ENCODE measurements around the gene PGA5. TPM values are rescaled to one million over a fixed set of nuclear protein-coding genes. Genes with fewer than 3 reads are reported as not detected.

Gene PGA5
- total RNA-seq, 1 donor from 2014 or later, result not detected

DNA sequence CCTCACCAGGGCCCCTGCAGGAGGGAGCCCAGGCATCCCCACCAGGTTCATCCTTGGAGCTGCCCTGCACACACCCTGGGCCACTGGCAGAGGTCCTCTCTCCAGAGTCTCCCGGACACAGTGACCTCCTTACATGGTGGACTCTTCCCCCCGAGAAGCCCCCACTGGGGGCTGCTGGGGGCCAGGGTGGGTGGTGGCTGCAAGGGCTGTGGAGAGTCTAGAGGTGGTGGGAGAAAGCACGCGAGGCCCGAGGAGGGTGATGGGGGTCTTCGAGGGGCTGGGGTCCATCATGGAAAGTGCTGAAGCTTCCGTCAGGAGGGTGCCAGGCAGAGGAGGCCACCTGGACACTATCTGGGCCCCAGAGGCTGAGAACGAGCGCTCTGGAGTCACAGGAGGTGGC is 17.6 kb downstream of the PGA5 start:
- no peak for DNase-seq (ENCODE audit: extremely low spot score in 2 of 2)
- H3K27ac ChIP-seq, result no peak overlapping the region
- no peaks in the 10 kb centered on the region for H3K9me3 ChIP-seq
- no peak overlapping the region for H3K4me3 ChIP-seq
- no peaks in the 10 kb centered on the region for H3K36me3 ChIP-seq
- intact Hi-C loops (cut with DNase I), result no loop called here
- no peaks in the 10 kb centered on the region for H3K27me3 ChIP-seq
- TF ChIP-seq POLR2A (IDR thresholded peaks at IDR 0.05), result no peak
- no peak for TF ChIP-seq POLR2AphosphoS5 (IDR thresholded peaks at IDR 0.05; ENCODE audit: insufficient read depth in 1 of 2, low read depth in 1 of 2)
- TF ChIP-seq, protein P1, sequence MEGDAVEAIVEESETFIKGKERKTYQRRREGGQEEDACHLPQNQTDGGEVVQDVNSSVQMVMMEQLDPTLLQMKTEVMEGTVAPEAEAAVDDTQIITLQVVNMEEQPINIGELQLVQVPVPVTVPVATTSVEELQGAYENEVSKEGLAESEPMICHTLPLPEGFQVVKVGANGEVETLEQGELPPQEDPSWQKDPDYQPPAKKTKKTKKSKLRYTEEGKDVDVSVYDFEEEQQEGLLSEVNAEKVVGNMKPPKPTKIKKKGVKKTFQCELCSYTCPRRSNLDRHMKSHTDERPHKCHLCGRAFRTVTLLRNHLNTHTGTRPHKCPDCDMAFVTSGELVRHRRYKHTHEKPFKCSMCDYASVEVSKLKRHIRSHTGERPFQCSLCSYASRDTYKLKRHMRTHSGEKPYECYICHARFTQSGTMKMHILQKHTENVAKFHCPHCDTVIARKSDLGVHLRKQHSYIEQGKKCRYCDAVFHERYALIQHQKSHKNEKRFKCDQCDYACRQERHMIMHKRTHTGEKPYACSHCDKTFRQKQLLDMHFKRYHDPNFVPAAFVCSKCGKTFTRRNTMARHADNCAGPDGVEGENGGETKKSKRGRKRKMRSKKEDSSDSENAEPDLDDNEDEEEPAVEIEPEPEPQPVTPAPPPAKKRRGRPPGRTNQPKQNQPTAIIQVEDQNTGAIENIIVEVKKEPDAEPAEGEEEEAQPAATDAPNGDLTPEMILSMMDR (IDR thresholded peaks at IDR 0.05), result no peak
- H3K4me1 ChIP-seq, result no peaks in the 10 kb centered on the region

DNA sequence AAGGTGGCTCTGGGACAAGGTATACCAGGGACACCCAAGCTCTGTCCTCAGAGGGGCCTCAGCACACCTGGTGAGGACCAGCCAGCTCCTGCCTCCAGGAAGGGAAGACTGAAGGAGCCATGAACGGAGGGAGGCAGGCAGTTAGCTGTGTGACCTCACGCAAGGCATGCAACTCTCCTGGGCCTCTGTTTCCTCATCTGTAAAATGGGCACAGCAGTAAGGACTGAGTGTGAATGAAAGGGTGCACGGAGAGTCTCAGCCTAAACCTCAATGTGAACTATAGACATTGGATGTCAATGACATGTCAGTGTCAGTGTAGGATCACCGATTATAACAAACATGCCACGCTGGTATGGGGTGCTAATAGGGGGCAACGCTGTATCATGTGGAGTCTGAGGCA is 18.4 kb downstream of the PGA5 start:
- no peaks in the 10 kb centered on the region for H3K9me3 ChIP-seq
- TF ChIP-seq POLR2AphosphoS5 (IDR thresholded peaks at IDR 0.05; ENCODE audit: insufficient read depth in 1 of 2, low read depth in 1 of 2), result no peak
- TF ChIP-seq, protein P1 (IDR thresholded peaks at IDR 0.05), result no peak
- TF ChIP-seq POLR2A (IDR thresholded peaks at IDR 0.05), result no peak
- H3K4me3 ChIP-seq, result no peak overlapping the region
- H3K27ac ChIP-seq, result no peak overlapping the region
- H3K4me1 ChIP-seq, result no peaks in the 10 kb centered on the region
- no peak for DNase-seq (ENCODE audit: extremely low spot score in 2 of 2)
- intact Hi-C loops (cut with DNase I), result no loop called here
- no peaks in the 10 kb centered on the region for H3K36me3 ChIP-seq
- no peaks in the 10 kb centered on the region for H3K27me3 ChIP-seq

DNA sequence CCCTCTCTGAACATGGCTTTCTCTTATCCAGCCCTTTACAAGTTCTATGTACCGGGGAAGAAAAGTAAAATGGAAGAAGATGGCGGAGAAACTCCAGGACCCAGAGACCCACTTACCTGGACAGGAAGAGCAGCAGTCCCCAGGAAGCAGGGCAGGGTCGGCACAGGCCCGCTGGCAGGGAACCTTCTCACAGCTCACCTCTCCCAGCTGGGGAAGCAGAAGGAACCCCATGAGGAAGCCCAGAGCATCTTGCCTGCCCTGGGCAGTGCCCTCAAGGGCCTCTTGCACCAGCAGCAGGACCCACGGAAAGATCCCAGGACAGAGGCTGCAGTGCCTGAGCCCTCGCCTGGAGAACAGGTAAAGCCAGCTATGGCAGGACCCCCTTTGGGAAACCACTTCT is 23.4 kb downstream of the PGA5 start:
- Histone ChIP-seq H3K27me3 (no peaks in the 10 kb centered on the region), H3K27ac (no peak overlapping the region), H3K4me3 (no peak overlapping the region), H3K4me1 (no peaks in the 10 kb centered on the region), H3K9me3 (no peaks in the 10 kb centered on the region), H3K36me3 (no peaks in the 10 kb centered on the region)
- intact Hi-C loops (cut with DNase I), result no loop called here
- DNase-seq (ENCODE audit: extremely low spot score in 2 of 2), result no peak
- TF ChIP-seq, protein P1 (IDR thresholded peaks at IDR 0.05), result no peak
- no peak for TF ChIP-seq POLR2AphosphoS5 (IDR thresholded peaks at IDR 0.05; ENCODE audit: insufficient read depth in 1 of 2, low read depth in 1 of 2)
- no peak for TF ChIP-seq POLR2A (IDR thresholded peaks at IDR 0.05)

DNA sequence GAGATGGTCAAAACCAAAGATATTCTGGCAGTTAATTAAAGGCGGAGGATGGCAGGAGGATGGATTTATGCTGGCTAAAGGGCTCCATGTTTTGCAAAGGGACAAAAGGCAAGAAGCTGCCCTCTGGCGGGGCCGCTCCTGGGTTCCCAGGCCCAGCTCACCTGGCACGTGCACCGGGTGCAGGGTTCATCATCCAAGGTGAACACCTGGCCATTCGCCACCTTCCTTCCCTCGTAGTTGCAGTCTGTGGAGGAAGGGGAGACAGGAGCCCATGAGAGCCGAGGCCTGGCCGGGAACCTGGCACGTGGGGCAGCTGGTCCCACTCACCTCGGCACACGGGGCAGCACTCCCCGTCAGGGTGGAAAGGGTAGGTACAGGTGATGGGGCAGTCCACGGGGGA is 23.8 kb downstream of the PGA5 start:
- intact Hi-C loops (cut with DNase I), result no loop called here
- Histone ChIP-seq H3K27me3 (no peaks in the 10 kb centered on the region), H3K4me1 (no peaks in the 10 kb centered on the region), H3K4me3 (no peak overlapping the region), H3K36me3 (no peaks in the 10 kb centered on the region), H3K9me3 (no peaks in the 10 kb centered on the region), H3K27ac (no peak overlapping the region)
- DNase-seq (ENCODE audit: extremely low spot score in 2 of 2), result no peak
- no peak for TF ChIP-seq POLR2A (IDR thresholded peaks at IDR 0.05)
- TF ChIP-seq, protein P1 (IDR thresholded peaks at IDR 0.05), result no peak

DNA sequence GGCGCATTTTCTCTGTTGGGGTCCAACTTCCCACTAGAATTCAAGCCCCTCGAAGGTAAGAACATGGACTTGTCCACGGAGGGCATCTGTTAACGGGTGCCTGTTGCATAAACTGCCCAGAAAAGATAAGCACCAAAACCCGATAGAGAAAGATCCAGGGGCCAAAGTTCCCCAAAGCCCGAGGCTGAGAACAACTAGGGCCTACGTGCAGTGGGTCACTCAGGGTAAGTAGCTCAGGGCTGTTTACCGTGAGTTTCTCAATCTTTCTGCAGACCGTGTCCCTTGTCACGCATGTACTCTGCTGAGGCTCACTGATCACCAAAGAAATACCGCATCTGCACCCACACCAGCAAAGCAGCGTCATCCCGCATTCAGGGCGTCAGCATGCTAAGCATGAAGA is 24.4 kb downstream of the PGA5 start:
- Histone ChIP-seq H3K27me3 (no peaks in the 10 kb centered on the region), H3K4me3 (no peak overlapping the region), H3K4me1 (no peaks in the 10 kb centered on the region), H3K9me3 (no peaks in the 10 kb centered on the region), H3K27ac (no peak overlapping the region), H3K36me3 (no peaks in the 10 kb centered on the region)
- intact Hi-C loops (cut with DNase I), result no loop called here
- DNase-seq (ENCODE audit: extremely low spot score in 2 of 2), result no peak
- TF ChIP-seq POLR2A (IDR thresholded peaks at IDR 0.05), result no peak
- TF ChIP-seq, protein P1 (IDR thresholded peaks at IDR 0.05), result no peak
- TF ChIP-seq POLR2AphosphoS5 (IDR thresholded peaks at IDR 0.05; ENCODE audit: insufficient read depth in 1 of 2, low read depth in 1 of 2), result no peak

All from vagina (tissue), 2 donors.